ENCODE measurements around the gene OXT.
A peak's percentile ranks its signal among the peaks of the same experiment; 100 is the strongest.
"Not testable (repeated sequence)": the region's sequence is repeated elsewhere in the genome, so short reads cannot be mapped to it uniquely, and the experiment has no call there.

OXT gene

DNA sequence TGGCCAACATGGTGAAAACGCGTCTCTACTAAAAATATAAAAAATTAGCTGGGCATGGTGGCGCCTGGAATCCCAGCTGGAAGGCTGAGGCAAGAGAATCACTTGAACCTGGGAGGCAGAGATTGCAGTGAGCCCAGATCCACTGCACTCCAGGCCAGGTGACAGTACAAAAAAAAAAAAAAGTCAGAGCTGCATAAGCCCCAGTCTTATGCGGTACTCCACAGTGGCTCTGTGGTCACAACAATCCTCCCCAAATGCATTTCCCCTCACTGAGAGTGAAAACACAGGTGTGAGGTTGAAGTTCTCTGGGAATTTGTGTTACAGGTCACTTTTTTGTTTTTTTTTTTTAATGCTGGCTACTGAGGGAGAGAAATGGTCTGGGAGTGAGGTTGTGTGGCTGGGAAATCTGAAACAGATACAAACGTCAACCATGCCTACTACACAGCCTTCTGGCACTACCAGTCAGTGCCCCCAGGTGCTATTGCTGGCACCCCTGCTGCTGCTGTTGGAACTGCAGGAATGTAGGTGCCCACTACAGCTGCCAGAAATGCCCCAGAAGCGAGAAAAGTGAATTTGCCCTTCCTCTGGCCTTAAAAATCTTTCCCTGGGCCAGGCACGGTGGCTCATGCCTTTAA, 19.9 kb upstream of the OXT start:
- DNase-seq, result no peak

DNA sequence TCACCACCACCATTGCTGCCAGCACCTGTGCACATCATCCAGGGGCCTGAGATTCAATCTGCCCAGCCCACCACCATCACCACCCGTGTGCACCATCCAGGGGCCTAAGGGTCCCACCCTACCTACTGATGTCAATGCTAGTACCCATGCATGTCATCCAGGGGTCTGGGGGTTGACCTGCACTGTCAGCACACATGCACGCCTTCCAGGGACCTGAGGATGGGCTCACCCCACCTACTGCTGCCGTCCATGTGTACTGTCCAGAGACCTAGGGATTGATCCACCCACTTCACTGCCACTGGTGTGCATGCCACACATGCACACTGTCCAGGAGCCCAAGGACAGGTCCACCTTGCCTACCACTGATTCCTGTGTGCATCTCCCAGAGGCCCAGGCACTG, 11.9 kb upstream of the OXT start:
- DNase-seq, result no peak

DNA sequence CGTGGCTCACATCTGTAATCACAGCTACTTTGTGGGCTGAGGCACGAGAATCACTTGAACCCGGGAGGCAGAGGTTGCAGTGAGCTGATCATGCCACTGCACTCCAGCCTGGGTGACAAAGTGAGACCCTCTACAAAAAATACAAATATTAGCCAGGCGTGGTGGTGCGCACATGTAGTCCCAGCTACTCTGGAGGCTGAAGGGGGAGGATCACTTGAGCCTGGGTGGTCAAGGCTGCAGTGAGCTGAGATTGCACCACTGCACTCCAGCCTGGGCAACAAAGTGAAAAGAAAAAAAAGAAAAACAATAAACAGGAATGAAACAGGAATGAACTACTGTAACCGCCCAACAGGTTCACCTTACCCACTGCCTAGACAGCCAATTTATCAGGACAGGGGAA, 7.3 kb upstream of the OXT start:
- DNase-seq, result not testable (repeated sequence)

DNA sequence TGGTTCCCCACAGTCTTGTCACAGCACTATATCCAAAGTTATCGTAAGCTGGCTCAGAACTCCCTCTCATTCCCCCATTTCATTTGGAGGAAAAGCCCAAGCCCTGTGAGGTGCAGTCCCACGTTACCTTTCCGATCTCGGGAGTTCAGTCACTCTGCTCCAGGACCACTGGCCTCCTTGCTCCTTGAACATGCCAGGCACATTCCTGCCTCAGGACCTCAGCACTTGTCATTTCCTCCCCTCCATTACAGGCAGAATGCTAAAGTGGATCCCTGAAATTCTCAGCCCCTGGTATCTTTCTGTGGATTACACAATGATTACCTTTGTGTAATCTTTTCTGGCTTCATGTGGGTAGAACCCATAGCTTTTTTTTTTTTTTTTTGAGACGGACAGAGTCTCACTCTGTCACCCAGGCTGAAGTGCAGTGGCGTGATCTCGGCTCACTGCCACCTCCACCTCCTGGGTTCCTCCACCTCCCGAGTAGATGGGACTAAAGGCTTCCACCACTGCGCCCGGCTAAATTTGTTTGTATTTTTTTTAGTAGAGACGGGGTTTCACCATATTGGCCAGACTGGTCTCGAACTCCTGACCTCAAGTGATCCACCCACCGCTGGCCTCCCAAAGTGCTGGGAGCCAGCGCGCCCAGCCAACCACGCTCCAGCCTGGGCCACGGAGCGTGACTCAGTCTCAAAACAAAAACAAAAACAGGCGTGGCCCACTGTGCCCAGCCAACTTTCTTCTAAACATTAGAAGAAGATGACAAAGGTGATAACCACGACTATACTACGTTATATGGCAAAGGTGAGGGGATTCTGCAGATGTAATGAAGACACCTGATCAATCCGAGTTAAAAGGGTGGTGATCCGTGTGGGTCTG, 4.0 kb upstream of the OXT start:
- no peak for DNase-seq

DNA sequence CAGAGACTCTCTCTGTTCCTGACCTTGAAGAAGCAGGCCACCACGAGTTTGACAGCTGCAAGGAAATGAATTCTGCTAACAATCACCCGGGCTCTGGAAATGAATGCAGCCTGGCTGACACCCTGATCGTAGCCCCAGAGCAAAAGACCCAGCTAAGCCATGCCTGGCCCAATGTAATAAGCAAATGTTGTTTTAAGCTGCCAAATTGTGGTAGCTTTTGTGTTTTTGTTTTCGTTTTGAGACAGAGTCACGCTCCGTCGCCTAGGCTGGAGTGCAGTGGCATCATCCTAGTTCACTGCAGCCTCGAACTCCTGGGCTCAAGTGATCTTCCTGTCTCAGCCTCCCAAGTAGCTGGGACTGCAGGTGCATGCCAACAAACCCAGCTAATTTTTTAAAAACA, 3.3 kb upstream of the OXT start:
- no peak for DNase-seq

DNA sequence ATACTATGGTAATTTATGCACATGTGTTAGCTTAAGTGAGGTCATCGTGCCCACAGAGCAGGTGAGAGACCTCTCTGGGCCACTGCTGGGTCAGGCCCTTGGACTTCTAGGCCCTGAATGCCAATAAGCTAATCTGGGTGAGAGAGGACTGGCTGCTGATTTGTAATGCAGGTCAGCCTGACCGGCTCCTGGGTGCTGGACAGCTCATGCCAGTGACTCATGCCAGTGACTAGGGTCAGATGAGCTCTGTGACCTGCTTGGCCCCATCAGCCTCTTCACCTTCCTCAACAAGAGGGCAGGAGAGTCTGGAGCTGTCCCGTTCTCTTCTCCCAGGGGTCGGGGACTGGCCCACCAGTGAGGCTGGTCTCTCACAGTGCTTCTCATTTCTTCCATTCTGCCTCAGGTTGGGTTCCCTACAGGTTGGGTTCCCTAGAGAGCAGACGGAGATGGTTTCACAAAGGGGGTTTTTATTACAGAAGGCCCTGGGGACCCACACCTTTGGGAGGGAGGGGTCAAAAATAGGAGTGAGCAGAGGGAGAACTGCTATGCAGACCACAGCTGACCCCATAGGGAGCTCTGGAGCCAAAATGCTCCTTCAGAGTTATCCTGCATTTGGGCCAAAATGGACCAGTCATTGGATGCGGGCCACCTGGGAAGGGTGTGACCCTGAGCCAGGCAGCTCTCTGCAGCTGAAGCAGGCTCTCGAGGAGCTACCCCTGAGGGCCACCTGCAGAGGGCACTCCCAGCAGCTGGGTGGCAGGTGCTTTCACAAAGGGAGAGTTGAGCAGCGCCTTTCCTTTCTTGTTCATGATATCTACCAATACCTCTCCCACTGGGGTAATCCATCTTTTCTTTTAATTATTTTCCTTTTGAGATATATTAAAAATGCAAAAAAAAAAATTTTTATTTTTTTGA, 2.2 kb upstream of the OXT start:
- DNase-seq, result no peak

DNA sequence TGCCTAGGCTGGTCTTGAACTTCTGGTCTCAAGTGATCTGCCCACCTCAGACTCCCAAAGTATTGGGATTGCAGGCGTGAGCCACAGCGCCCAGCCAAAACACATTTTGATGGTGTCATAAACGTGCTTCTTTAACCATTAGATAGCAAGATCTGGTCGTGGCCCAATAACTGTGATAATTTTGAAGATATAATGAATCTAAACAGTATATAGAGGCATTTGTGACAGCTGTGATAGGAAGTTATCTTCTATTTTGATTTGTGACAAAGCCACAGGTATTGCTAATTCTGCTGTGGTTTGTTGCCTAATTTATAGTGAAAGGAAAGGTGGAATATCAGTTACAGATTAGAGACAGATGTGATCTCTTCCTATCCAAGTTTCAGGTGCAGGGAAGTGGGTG, 695 bp upstream of the OXT start:
- DNase-seq, result no peak

DNA sequence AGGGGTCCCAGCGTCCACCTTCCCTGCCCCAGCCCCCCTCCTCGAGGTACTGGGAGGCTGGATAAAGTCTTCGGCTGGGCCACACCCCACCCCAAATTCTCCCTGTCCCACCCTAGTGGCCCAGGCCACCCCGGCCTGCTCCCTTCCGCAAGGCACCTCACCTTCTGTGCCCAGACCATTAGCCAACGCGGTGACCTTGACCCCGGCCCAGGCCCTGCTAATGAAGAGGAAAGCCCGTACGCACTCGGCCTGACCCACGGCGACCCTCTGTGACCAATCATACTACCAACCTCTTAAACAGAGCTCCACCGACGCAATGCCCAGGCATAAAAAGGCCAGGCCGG, 182 bp upstream of the OXT start:
- DNase-seq, result no peak

DNA sequence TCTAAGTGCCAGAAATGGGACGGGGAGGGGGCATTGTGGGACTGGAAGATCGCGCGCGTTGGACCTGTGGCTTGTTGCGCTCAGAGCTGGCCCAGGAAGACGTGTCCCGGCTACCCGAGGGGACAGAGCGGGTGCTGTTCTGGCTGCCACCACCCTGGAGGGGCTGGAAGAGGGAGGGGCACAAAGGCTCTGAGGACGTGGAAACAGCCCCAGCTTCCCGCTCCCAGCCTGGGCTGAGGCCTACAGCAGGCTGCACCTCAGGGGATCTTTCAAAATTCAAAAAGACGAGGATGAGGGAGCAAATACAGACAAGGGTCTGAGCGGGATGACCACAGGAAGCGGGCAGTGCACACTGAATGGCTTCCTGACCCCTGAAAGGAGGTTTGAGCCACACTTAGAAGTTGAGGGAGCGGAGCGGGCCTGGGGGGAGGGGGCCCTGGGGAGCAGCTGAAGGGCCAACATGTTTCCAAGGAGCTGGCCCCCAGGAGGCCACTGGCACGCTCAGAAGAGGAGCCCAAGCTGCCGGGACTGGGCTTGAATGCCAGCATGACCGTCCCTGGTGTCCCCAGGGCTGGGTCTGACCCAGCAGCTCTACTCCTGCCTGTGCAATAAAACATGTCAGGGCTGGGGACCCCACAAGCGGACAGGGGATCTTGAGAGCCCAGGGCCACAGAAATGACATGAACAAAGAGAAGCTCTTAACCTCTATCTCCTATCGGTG, 1.3 kb downstream of the OXT start:
- DNase-seq, result no peak

DNA sequence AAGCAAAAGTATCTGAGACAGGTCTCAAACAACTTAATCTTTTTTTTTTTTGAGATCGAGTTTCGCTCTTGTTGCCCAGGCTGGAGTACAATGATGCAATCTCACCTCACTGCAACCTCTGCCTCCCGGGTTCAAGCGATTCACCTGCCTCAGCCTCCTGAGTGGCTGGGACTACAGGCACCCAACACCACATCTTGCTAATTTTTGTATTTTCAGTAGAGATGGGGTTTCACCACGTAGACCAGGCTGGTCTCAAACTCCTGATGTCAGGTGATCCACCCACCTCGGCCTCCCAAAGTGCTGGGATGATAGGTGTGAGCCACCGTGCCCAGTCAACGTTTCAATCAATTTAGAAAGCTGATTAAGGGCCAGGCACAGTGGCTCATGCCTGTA, 1.8 kb downstream of the OXT start:
- DNase-seq, result not testable (repeated sequence)

DNA sequence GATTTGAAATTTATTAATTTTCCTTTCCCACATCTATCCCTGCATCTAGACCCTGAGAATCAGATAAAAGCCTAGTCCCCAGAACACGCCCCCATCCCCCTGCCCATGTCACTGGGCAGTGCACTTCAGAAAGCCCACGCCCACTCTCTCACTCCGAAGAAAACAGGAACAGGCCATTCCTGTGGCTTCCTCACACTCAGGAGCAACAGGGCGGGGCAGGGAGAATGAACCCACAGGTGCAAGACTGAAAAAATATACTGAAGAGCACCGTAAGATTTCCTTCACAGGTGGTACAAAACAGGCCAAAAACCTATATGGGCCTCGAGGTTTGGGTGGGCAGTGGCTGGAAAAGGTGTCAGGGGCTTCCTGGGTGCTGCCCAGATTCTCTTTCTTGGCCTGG, 3.4 kb downstream of the OXT start:
- DNase-seq, result no peak

DNA sequence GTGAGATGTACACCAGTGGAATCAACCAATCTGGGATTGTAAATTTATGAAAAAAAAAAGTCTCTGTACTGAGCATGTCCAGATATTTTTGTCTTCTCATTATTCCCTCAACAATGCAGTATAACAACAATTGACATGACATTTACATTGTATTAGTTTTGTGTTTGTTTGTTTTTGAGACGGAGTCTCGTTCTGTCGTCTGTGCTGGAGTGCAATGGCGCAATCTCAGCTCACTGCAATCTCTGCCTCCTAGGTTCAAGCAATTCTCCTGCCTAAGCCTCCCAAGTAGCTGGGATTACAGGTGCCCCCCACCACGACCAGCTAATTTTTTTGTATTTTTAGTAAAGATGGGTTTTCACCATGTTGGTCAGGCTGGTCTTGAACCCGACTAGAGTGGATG, 3.9 kb downstream of the OXT start:
- DNase-seq, result not testable (repeated sequence)

DNA sequence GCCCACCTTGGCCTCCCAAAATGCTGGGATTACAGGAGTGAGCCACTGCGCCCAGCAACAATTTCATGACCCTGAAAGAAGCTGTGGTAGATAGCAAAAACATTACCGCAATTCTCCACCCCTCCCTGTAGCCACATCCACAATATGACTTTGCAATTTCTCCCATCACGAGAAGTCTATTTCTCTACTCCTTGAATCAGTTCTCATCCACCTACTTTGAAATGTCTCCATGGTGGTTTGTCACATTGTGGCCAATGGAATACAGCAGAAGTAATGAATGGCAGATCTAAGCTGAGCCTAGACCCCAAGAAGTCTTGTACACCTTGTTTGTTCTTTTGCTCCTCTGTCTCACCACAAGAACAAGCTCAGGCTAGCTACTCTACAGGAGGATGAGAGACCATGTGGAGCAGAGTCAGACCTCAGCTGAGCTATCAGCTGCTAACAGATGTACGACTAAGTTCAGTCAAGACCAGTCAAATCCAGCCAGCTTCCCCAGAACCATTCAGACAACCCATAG, 6.3 kb downstream of the OXT start:
- no peak for DNase-seq

DNA sequence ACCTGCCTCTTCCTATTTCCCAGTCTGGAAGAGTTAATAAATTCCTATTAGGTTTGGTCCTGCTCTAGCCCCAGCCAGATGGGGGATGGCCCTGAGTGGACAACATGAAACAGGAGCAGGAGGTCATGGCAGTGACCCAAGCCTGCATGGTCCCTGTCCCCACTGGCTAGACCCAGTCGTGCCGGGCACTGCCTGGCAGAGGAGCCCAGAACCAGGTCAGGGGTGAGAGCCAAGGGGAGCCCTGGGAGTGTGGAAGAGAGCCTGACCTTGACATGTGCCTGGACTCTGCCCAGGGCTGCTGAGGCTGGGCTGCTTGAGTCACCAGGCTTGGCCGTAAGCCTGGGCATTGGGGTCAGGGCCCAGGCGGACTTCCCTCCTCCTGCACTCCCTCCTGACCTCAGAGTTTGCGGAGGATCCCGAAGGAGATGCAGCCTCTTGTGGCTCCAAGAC, 9.5 kb downstream of the OXT start:
- DNase-seq, result peak in 7 of 14 donors; percentile 10 to 77 (median 16)

DNA sequence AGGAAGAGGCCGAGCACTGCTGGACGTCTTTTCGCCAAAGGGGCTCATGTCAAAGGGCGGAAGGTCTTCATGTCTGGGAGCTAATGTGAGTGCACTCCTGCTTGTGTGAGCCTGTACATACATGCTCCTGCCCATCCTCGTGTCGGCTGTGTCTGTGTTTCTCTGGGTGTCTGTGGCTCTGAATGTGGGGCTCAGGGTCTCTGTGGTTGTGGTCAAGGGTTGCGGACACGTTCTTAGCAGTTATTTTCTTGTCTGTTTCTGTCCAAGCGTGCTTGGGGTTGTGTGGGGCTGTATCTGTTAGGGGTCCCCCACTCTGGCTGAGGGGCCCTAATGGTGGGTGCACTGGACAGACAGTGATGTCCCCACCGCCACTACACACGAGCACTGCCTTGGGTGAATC, 10.2 kb downstream of the OXT start:
- DNase-seq, result no peak

DNA sequence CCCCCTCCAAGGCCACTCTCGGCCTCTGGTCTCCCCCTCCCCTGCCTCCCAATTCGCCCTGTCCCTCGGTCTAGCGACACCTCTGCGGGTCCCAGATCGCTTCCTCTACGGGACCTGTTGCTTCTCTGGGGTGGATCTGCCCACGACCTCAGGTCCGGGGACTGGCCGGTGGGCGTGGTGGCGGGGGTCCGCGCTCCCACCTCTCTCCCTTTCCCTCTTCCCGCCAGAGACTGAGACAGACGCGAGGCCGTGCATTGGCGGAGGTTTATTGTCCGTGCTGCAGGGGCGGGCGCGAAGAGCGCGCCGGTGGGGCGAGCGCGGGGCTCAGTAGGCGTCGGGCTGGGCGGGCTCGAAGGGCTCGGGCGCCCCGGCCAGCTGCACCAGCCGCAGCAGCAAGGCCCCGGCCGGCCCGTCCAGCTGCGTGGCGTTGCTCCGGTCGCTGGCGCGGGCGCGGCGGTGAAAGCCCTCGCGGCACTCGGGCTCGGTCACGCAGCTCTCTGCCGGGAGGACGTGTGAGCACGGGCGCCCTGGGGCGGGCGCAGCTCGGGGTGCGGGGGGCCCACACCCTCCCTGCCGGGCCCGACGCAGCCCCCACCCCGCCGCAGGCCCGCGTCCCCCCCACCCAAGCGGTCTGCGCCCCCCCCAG, 11.0 kb downstream of the OXT start:
- DNase-seq, result no peak

DNA sequence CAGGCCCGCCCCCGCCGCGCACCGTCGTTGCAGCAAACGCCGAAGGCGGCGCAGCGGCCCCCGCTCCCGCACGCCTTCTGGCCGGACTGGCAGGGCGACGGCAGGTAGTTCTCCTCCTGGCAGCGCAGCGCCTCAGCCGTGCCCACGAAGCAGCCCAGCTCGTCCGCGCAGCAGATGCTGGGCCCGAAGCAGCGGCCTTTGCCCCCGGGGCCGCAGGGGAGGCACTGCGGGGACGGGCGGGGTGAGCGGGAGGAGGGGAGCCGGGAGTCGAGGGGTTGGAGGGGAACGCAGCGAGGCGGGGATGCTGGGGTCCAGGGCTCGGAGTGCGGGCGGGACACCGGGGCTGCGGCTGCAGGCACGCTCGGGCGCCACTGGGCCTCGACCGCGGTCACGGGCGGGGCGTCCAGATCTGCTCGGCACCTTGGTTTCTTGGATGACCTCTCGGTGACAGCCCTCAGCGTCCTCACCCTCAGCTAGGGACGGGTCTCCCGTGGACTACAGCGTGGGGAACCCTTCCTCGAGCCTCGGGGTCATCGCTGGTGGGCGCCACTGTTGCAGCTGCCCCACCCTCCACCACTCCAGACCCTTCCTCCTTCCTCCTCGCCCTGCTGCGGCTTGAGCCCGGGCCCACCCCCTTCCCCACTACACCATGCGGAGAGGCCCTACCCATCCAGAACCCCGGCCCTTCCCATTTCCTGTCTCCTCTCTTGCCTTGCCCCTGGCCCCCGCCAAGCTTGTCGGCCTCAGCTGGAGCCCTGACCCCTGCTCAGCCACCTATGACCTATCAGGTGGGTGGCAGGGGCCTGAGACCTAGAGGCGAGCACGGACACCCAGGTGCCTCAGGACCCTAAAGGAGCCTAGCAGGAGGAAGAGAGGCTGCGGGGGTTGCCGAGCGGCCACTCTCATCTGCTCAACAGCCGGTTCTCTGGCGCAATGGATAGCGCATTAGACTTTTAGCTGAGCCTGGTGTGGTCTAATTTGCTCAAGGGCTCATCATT, 11.8 kb downstream of the OXT start:
- no peak for DNase-seq

DNA sequence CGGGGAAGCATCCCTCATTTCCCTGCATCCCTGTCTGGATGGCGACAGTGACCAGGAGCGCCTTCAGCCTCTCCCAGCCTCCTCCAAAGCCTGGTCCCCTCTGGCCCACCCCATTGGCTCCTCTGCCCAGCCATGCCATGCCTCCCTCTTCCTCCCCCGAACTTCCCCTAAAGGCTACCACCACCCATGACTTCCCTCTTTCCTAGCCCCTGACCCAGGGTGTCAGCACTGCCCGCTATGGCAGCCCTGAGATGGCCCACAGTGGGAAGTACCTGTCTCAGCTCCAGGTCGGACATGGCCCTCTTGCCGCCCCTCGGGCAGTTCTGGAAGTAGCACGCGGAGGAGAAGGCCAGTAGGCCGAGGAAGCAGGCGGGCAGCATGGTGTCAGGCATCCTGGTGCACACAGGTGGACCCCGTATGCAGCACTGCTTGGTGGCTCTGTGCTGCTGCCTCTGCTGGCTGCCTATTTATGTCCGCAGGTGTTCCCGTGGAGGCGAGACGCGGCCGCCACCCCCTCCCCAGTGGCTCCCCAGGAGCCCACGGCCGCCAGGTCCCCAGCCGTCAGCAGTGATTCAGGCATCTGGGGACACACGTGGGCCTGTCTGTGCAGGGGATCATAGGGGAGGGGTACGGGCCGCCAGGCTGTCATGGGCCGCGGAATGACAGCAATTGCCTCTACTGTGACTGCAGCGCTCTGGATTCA, 13.0 kb downstream of the OXT start, which contains the start of gene AVP:
AVP (minus strand) TSS at position 442 of the 703 bp plus-strand sequence; CDS start at position 392, 50 bp downstream.
- no peak for DNase-seq

DNA sequence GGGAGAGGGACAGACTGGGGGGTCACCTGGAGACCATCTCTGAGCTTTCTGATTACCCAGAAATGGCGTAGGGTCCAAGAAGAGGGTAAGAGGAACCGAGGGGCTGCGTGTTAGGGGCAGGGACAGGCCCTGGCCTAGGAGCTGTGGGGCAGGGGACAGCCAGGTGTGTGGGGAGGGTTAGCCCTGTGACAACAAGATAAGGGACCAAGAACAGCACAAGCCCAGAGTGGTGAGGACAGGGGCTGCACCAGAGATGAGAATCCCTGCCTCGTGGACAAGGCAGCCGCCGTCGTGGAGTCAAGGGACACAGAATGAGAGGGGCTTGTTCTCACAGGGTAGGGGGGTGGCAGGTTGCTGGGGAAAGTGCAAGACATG, 13.6 kb downstream of the OXT start:
- DNase-seq, result no peak

Data from C1 segment of cervical spinal cord (tissue), 14 donors.